Spinal cord (tissue), 10 donors: ENCODE results near the gene CLCA2. TPM values are rescaled to one million over a fixed set of nuclear protein-coding genes. Genes with fewer than 3 reads are reported as not detected.
"Not testable (repeated sequence)": the region's sequence is repeated elsewhere in the genome, so short reads cannot be mapped to it uniquely, and the experiment has no call there.

Experiments
- DNase-seq, 6 donors: peaks; one replicate each; pipeline versions ENCODE4 v3.0.0 to v3.0.0-alpha.2; 2013 to 2015; ENCODE audit warnings: low spot score in 6 of 6, low read depth in 4 of 6
- H3K27ac ChIP-seq: one replicate; pipeline ENCODE4 v1.5.1; 2013; ENCODE audit warnings: low read depth, low read length, control low read depth
- H3K27me3 ChIP-seq: one replicate; pipeline ENCODE4 v1.6.1; 2013; ENCODE audit warnings: low read length; ENCODE audit not compliant: control insufficient read depth, insufficient read depth
- H3K36me3 ChIP-seq: one replicate; pipeline ENCODE4 v1.6.1; 2013; ENCODE audit warnings: low read length; ENCODE audit not compliant: control insufficient read depth, insufficient read depth
- H3K4me1 ChIP-seq: one replicate; pipeline ENCODE4 v1.6.1; 2013; ENCODE audit warnings: low read length; ENCODE audit not compliant: control insufficient read depth, insufficient read depth
- H3K4me3 ChIP-seq: one replicate; pipeline ENCODE4 v1.5.1; 2013; ENCODE audit warnings: low read depth, low read length, control low read depth
- H3K9me3 ChIP-seq: one replicate; pipeline ENCODE4 v1.6.1; 2013; ENCODE audit warnings: low read length; ENCODE audit not compliant: control insufficient read depth, insufficient read depth
- WGBS: methylation state at CpG from one replicate; pipeline ENCODE4 v1.1.5; 2013; ENCODE audit warnings: missing lambda C conversion rate; ENCODE audit not compliant: insufficient coverage; 5-methylcytosine and 5-hydroxymethylcytosine counted together
- polyA plus RNA-seq, 2 donors: library from polyadenylated mRNA; unstranded; fragments of 120-200 nt; gene quantifications; one replicate each; pipeline ENCODE4 v1.2.1, GENCODE V29; 2013; ENCODE audit not compliant: insufficient read length in 2 of 2
- total RNA-seq, 2 donors: library from RNA; depleted of rRNA in 1 of 2; stranded (reverse); fragments of 120-200 nt in 1 of 2; fragments of >200 nt in 1 of 2; gene quantifications; one replicate each; pipeline versions ENCODE4 v1.2.3 to v1.2.4, GENCODE V29; 2013 to 2014
- donor health status: healthy.

The CLCA2 gene
- total and polyA plus RNA-seq, 4 donors, result 0.06 to 0.19 (median 0.10) TPM

DNA sequence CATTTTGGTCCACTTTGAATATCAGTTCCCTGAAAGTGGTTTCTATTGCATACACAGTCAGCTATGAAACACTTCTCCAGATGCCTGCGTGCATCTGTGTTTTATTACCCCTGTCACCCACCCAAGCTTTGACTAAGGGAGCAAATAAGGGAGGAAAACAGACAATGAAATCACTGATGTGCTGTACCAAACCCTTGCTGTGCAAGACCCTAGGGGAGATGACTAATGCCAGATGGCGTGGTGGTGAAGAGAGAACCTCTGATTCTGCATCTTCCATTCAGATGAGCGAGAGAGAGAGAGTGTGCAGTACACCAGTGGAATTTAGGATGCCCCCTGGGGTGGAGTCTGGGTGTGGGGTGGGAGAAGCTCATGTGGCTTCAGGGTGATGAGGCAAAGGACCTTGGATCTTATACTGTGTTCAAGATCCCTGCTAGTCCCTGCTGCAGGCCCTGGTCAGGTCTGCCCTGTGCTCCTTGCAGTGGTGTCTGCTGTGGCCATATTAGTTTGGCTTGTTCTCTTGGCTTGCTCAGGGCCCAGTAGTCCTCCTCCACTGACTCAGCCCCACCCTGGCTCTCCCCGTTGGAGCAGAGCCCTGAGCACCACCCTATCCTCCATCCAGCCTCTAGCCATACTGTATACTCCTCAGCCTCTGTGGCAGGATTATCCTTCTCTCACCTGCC lies 63.3 kb downstream of the CLCA2 start:
- Histone ChIP-seq H3K27ac (no peak overlapping the region), H3K4me1 (no peaks in the 10 kb centered on the region), H3K9me3 (no peaks in the 10 kb centered on the region), H3K36me3 (no peaks in the 10 kb centered on the region), H3K27me3 (no peaks in the 10 kb centered on the region), H3K4me3 (no peak overlapping the region)
- WGBS, result 70% methylated on average over 3 of the region's 4 CpGs
- DNase-seq, result no peak

DNA sequence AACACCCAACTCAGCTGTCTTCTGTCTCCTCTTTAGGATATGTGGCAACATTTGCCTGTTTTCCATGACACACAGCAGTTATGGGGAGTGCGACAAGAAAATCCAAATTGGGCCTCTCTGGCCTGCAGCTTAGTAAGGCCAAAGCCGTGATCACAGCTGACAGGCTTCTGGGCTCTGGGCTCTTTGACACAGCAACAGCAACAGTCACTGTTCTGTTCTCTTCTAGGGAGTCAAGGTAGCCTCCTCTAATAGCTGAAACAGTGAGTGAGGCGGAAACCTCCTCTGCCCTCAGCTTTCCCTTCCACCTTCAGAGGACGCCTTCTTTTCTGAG lies 63.8 kb downstream of the CLCA2 start:
- Histone ChIP-seq H3K27me3 (no peaks in the 10 kb centered on the region), H3K4me3 (no peak overlapping the region), H3K9me3 (no peaks in the 10 kb centered on the region), H3K36me3 (no peaks in the 10 kb centered on the region), H3K4me1 (no peaks in the 10 kb centered on the region), H3K27ac (no peak overlapping the region)
- no peak for DNase-seq
- WGBS, result 100% methylated on average over 1 of the region's 4 CpGs

DNA sequence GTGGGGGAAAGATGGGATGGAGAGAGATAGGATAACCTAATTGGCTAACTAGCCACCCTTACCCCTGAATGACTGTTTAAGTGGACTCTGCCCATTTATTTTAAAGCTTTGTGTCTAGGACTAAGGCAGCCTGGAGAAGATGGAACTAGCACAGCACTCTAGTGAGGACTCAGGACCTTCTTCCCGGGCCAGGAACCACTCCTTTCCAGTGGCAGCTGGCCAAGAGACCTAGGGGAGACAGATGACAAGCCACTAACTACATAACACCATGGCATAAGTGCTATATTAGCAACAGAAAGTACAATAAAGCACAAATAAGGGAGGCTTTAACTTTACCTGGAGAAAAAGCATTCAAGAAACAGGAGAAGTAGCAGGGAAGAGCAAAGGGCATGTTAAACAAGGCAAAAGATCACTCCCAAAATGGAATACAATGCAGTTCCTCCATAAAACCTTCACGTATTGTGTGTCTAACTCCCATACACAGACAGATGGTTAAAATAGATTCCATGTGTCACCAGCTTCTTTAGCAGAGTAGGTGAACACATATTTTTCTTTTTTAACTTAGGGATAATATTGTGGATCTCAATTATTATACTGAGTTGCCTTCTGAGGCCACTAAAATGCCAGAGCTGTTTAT lies 65.4 kb downstream of the CLCA2 start:
- H3K4me3 ChIP-seq, result no peak overlapping the region
- H3K4me1 ChIP-seq, result no peaks in the 10 kb centered on the region
- no peaks in the 10 kb centered on the region for H3K36me3 ChIP-seq
- no peak for DNase-seq
- no peaks in the 10 kb centered on the region for H3K9me3 ChIP-seq
- no peak overlapping the region for H3K27ac ChIP-seq
- WGBS, result no CpG with 5 or more reads among the region's 2 CpGs
- H3K27me3 ChIP-seq, result no peaks in the 10 kb centered on the region

DNA sequence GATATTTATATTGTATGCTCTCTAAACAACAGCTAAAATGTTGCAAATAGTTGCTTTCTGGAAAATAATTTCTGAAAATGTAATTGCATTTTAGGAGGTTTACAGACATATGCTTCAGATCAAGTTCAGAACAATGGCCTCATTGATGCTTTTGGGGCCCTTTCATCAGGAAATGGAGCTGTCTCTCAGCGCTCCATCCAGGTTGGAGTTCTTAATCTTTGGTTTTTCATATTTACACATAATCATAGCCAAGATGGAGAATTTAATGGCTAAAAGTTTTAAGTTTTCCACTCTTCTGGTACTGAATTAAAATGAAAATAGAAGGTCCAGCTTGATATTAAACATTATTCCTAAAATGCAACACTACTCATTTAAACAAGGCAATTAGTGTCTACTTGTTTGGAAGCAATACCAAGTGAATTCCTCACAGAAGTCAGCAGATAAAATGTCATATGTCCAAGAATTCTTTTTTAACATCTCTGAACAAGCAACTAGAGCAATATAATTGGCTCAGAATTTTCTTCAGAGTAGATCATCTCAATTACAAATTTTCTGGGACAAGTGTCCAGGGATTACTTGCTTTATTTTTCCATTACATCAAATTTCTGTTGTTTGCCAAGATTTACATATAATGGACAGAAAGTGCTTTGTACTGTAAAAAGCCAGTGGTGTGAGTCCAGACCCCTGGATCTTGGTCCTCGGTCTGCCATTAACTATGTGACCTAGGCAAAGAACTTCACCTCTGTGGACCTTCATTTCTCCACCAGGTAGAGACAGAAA lies 67.4 kb downstream of the CLCA2 start:
- no peaks in the 10 kb centered on the region for H3K36me3 ChIP-seq
- H3K27me3 ChIP-seq, result no peaks in the 10 kb centered on the region
- H3K9me3 ChIP-seq, result no peaks in the 10 kb centered on the region
- no peaks in the 10 kb centered on the region for H3K4me1 ChIP-seq
- no peak for DNase-seq
- H3K4me3 ChIP-seq, result no peak overlapping the region
- no peak overlapping the region for H3K27ac ChIP-seq
- WGBS, result 80% methylated on average over 1 of the region's 2 CpGs

- Histone ChIP-seq H3K4me3 (no peak overlapping the region), H3K27ac (no peak overlapping the region), H3K9me3 (no peaks in the 10 kb centered on the region), H3K27me3 (no peaks in the 10 kb centered on the region), H3K4me1 (peaks cover 6% of the 10 kb centered on the region), H3K36me3 (no peaks in the 10 kb centered on the region)
- WGBS, result 88% methylated on average over 3 of the region's 3 CpGs
- DNase-seq, result no peak
Observed at GRCh38 chr1:86498281-86498680, 74.3 kb downstream of the CLCA2 start.

GRCh38 chr1:86499987-86500593 lies 76.1 kb downstream of the CLCA2 start:
- Histone ChIP-seq H3K4me3 (no peak overlapping the region), H3K9me3 (no peaks in the 10 kb centered on the region), H3K36me3 (no peaks in the 10 kb centered on the region), H3K27me3 (no peaks in the 10 kb centered on the region), H3K4me1 (peaks cover 15% of the 10 kb centered on the region), H3K27ac (no peak overlapping the region)
- WGBS, result no CpG with 5 or more reads among the region's 3 CpGs
- no peak for DNase-seq

DNA sequence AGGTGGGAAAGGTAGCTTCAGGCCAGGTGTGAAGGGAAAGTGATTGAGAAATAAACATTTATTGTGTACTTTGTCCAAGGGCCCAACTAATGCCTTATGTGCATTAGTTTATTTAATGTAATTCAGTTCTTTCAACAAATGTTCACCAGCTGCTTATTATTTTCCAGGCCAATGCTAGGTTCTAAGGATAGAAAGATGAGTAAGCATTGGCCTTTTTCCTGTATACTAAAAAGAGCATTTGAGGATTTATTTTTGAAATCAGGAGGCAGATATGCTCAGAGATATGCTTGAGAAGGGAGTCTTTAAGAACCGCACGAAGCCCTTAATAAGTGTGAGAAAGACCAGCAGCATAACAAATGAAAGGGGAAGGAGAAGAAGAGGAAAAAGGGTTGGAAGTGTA lies 76.7 kb downstream of the CLCA2 start:
- Histone ChIP-seq H3K4me1 (peaks cover 15% of the 10 kb centered on the region), H3K36me3 (no peaks in the 10 kb centered on the region), H3K4me3 (no peak overlapping the region), H3K27ac (no peak overlapping the region), H3K9me3 (no peaks in the 10 kb centered on the region), H3K27me3 (no peaks in the 10 kb centered on the region)
- 96% methylated on average over 2 of the region's 2 CpGs for WGBS
- no peak for DNase-seq

GRCh38 chr1:86502125-86502646 lies 78.2 kb downstream of the CLCA2 start:
- H3K27ac ChIP-seq, DNase-seq: not testable (repeated sequence)

DNA sequence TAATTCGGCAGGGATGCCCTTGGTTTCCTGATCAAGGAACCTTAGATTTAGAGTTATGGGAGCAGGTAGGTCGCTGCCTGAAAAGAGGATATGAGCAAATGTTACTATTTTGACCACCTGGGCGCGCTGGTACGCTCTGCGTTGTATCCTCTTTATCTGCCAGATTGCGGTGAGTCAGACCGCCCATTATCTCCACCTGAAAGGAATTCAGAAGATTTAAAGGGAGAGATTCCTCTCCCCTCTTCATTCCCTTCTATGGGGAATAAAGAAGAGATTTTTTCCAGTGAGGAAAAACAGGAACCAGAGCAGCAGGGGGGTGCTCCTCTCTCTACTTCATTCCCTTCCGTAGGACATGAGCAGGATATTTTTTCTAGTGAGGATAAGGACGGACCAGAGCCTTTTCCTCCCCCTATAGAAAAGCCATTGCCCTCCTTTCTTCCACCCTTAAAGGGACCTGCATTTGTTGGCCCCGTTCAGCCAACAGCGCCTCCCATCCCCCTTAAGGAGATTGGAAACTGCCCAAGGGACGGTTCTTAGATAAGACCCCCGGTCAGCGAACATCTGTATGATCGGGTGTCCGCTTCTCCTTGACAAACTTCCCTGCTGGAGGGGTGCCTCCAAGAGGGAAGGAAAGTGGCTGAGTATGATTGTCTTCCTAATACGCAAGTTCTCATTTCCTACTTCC lies 78.9 kb downstream of the CLCA2 start:
- Histone ChIP-seq H3K27ac (peak overlapping the region; percentile 19), H3K36me3 (no peaks in the 10 kb centered on the region), H3K27me3 (no peaks in the 10 kb centered on the region), H3K4me3 (no peak overlapping the region), H3K4me1 (peaks cover 15% of the 10 kb centered on the region), H3K9me3 (no peaks in the 10 kb centered on the region)
- DNase-seq, result peak in 1 of 6 donors; percentile 52
- WGBS, result 86% methylated on average over 7 of the region's 18 CpGs

More at GRCh38 chr1:86502125-86502646, 78.2 kb downstream of the CLCA2 start:
- not testable (repeated sequence) for H3K9me3 ChIP-seq, H3K27me3 ChIP-seq, H3K4me3 ChIP-seq, H3K36me3 ChIP-seq
- WGBS, result 62% methylated on average over 13 of the region's 16 CpGs
- peaks cover 15% of the 10 kb centered on the region for H3K4me1 ChIP-seq
